GM12874 (cell line): ENCODE data around the gene XPR1.

Experiments used
- TF ChIP-seq, protein P1 (sequence below): IDR thresholded peaks from 2 replicates; pipeline ENCODE4 v1.5.1; 2011; ENCODE audit warnings: low read depth, mild to moderate bottlenecking, control low read depth, low read length, moderate library complexity; ENCODE audit not compliant: insufficient read depth

Gene XPR1

DNA sequence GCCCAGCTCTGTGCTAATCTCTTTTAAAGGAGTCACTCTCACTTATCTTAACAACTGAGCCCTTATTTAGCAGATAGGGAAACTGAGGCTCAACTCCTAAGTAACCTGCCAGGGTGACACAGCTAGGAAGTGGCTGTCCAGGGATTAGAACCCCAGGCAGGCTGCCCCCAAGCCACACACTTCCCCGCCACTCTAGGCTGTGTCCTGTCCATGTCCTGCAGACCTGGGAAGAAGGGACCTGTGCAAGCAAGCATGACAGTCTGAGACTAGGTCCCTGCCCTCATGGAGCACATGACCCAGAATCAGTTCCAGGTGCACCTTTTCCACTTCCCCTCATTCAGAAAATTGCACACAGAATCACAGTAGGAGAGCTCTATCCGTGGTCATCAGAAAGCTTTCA is 293.1 kb downstream of the XPR1 start:
- TF ChIP-seq, protein P1, sequence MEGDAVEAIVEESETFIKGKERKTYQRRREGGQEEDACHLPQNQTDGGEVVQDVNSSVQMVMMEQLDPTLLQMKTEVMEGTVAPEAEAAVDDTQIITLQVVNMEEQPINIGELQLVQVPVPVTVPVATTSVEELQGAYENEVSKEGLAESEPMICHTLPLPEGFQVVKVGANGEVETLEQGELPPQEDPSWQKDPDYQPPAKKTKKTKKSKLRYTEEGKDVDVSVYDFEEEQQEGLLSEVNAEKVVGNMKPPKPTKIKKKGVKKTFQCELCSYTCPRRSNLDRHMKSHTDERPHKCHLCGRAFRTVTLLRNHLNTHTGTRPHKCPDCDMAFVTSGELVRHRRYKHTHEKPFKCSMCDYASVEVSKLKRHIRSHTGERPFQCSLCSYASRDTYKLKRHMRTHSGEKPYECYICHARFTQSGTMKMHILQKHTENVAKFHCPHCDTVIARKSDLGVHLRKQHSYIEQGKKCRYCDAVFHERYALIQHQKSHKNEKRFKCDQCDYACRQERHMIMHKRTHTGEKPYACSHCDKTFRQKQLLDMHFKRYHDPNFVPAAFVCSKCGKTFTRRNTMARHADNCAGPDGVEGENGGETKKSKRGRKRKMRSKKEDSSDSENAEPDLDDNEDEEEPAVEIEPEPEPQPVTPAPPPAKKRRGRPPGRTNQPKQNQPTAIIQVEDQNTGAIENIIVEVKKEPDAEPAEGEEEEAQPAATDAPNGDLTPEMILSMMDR: no peak

DNA sequence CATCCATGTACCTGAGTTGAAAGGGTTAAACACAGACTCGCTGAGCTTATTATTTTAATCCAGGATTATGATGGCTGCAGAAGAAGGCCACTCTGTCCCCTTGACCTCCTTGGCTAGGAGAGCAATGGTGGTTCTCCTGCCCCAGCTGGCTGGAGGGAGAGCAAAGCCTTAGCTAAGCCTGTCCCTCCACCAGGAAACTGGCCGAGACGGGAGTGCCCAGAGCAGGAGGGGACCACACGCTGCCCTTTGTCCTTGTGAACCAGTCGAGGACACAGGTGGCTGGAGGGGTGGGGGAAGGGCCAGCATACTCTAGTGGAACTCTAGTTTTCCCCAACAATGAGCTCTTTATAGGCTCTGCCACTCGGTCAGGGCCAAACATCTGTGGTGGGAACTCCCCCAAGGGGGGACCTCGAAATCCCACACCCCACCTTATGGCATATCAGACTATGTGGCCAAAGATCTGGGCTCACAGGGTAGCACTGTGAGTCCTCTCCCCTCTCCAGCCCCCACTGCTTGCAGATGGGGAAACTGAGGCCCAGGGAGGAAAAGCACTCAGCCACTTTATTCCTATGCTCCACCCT is 293.7 kb downstream of the XPR1 start:
- TF ChIP-seq, protein P1: no peak

DNA sequence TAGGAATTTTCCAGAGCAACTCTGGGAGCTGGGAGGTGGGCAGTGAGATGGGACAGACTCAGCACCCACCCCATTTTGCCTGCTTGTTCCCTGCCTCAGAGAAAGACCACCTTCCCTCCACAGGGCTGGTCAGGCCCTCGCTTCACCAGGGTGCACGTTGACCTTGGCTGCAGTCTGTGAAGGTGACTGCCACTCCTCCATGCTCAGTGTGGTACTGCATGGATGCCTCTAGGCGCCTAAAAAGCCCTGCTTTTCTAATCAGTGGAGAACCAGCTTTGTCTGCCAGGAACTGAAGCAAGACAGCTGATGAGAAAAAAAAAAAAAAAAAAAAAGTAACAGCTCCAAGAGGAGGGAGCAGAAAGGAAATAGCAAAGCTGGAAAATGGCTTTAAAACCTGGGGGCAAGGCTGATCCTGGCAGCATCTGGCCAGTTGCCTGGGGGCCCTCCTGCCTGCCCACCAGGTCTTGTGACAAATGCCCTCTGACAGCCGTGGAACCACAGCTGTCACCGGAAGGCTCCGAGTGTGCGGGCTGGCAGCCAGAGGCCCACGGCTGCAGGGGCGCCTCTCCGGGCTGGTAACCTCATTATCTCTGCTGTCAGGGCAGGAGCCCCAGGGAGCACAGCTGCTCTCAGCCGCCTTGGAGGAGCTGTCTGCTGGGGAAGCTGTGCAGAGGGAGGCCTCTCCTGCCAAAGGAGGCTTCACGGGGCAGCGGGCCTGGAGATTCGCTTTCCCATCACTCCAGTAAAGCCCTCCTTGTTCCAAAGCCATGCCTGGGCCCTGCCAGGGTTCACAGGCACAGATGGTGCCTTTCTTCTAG is 294.6 kb downstream of the XPR1 start:
- TF ChIP-seq, protein P1: no peak

DNA sequence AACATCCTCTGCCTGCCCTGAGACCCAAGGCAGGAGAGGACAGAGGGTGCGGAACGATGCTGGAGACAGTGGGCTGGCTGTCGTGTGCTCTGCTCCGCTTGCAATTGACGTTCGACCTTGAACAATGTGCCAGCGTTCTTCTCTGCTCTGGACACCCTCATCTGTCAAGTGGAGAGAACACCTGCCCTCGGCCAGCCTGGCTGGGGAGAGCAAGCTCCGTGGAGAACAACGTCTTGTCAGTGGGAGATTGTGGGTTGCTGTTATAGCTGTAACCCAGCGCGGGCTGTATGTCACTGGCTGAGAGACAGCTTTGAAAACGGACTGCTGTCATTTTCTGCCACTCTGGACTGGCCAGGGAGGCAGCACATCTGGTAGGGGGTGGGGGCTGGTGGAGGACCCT is 295.5 kb downstream of the XPR1 start:
- TF ChIP-seq, protein P1: no peak

DNA sequence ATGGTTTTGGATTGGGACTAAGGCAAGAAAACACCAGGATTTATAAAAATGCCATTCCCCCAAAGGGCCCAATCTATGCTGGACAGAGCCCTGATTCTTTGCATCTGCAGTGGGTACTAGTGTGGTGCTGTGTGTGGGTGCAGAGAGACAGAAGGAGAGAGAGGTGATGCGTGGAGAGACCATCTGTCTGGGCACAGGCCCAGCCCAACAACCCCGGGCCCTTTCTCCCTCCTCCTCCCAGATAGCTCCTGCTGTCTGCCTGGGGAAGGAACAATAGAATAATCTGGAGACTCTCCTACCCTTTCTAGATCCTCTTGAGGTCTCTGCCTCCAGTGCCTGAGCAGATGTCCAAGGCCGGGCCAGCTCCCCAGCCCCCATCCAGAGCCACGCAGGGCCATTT is 296.0 kb downstream of the XPR1 start:
- TF ChIP-seq, protein P1: no peak

DNA sequence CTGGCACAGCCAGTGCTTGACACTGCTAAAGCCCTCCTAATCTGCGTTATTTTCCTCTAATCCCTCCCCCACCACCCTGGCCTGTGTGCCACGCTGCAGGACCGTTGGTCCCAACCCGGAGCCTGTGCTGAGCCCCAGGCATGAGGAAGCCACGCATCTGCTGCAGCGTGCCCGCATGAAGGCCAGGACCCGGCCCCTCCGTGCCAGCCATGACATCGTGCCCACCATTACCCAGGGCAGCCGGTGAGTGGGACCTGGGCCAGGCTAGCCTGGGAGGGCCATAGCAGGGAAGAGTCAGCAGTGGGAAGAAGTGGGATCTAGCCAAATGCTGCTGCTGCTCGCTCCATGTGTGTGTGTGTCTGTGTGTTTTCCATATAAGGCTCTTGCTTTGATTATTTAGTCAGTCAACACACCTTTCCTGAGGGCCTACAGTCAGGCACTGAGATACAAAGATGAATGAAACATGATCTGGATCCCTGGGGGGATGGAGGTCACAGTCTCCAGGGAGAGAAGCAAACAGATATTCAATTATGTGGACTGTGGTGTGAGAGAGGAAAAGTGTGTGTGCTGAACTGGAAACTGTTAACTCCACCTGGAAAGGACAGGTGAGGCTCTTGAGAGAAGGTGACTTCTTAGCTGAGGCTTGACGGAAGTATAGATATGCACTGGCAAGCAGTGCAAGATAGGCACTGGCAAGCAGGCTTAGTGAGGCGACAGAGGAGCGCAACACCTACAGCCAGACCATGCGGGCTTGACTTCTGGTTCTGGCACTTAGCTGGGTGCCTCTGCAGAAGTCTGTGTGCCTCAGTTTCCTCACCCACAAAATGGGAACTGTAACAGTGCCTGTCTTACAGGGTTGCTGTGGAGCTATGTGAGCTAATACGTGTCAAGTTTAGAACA is 296.8 kb downstream of the XPR1 start:
- TF ChIP-seq, protein P1: no peak

DNA sequence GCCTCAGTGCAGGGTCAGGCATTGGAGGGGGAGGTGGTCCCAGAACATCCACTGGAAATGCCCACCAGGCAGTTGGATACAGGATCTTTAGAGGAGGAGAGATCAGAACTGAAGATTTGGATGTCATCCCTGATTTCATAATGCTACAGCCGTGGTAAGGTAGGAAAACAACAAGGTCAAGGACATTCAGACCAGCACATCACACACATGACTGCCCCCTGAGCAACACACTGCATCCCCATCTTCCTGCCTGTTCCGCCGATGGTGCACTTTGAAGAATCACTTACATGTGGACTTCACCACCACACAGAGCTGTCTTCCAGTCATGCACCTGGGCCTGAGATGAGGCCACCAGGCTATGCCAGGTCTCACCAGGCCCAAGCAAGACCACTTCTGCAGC is 297.6 kb downstream of the XPR1 start:
- TF ChIP-seq, protein P1: no peak
